K562 (cell line): ENCODE measurements around the gene TTC33. TPM values are rescaled to one million over a fixed set of nuclear protein-coding genes. Genes with fewer than 3 reads are reported as not detected.

Experiments used
- ATAC-seq: fragments of 200-7000 bp; cut with Tn5 transposase; 3 replicates; pipeline ENCODE4 v1.9.1; 2020; ENCODE audit warnings: moderate library complexity
- BruUV-seq: library from RNA; stranded (reverse); fragments of 400-500 nt; replicated peaks from 2 replicates; lab custom pipeline; 2021; lab: Mats Ljungman, UMichigan
- CTCF ChIA-PET: fragments of 300-600 bp; formaldehyde crosslinking; extraction: SDS; loops from one replicate; lab custom pipeline; 2021; ENCODE audit warnings: low intra/inter-chr PET ratio; lab: Yijun Ruan, JAX
- POLR2A ChIA-PET: fragments of 300-600, 350-650 bp; sonication (Branson Sonifier 250); formaldehyde crosslinking; extraction: SDS; loops from one replicate; lab custom pipeline; 2021; ENCODE audit warnings: antibody characterized with exemption, inconsistent platforms; lab: Yijun Ruan, JAX
- DNase-seq, 4 experiments: peaks; one replicate each; pipeline versions ENCODE4 v3.0.0 to v3.0.0-alpha.2; 2011 to 2018; ENCODE audit warnings: low spot score in 3 of 4, mixed read lengths in 3 of 4; ENCODE audit errors: extremely low read depth in 1 of 4
- FAIRE-seq: peaks from 2 replicates; lab custom pipeline; 2011; peaks lifted over from hg19 to GRCh38; lab: Jason Lieb, UNC
- H2AFZ ChIP-seq: 2 replicates; pipeline ENCODE4 v1.6.0; 2011; ENCODE audit warnings: low read depth, low read length, control low read depth, inconsistent platforms
- H3K27ac ChIP-seq: fragments of 200-600 bp; 3 replicates; pipeline ENCODE4 v1.8.0; 2011; ENCODE audit warnings: low read depth, mild to moderate bottlenecking, control low read depth, inconsistent platforms, low read length, moderate library complexity, mixed read lengths; ENCODE audit errors: extremely low read depth
- H3K27me3 ChIP-seq, 2 experiments: fragments of 300-600 bp in 1 of 2; 2 replicates in 1 of 2; 3 replicates in 1 of 2; pipeline versions ENCODE4 v1.6.0 to v1.8.0; 2011; ENCODE audit warnings: inconsistent platforms in 2 of 2, low read length in 2 of 2, mild to moderate bottlenecking in 1 of 2, mixed read lengths in 1 of 2, moderate library complexity in 1 of 2; ENCODE audit not compliant: control insufficient read depth in 2 of 2, insufficient read depth in 2 of 2
- H3K36me3 ChIP-seq: fragments of 300-600 bp; 3 replicates; pipeline ENCODE4 v1.8.0; 2011; ENCODE audit warnings: mild to moderate bottlenecking, low read length, inconsistent platforms; ENCODE audit not compliant: control insufficient read depth, insufficient read depth
- H3K4me1 ChIP-seq, 2 experiments: fragments of 200-600 bp in 1 of 2; replicated peaks in 1 of 2; 2 replicates in 1 of 2; 3 replicates in 1 of 2; pipeline versions ENCODE4 v1.5.1 to v1.8.0; 2011; ENCODE audit warnings: inconsistent platforms in 2 of 2, low read length in 2 of 2, mild to moderate bottlenecking in 1 of 2, mixed read lengths in 1 of 2, moderate library complexity in 1 of 2; ENCODE audit not compliant: control insufficient read depth in 2 of 2, insufficient read depth in 2 of 2
- H3K4me2 ChIP-seq: 2 replicates; pipeline ENCODE4 v1.6.1; 2011; ENCODE audit warnings: low read length, control low read depth, inconsistent platforms, mixed read lengths; ENCODE audit not compliant: insufficient read depth
- H3K4me3 ChIP-seq: fragments of 200-600 bp; sonication (generic), shearing (Covaris generic); 2 replicates; pipeline ENCODE4 v1.5.1; 2016; ENCODE audit warnings: control low read depth, inconsistent platforms
- H3K79me2 ChIP-seq: fragments of 200-600 bp; 3 replicates; pipeline ENCODE4 v1.8.0; 2011; ENCODE audit warnings: low read length, inconsistent platforms; ENCODE audit not compliant: control insufficient read depth, insufficient read depth
- H3K9ac ChIP-seq, 2 experiments: 2 replicates each; pipeline versions ENCODE4 v1.6.0 to v1.6.1; 2011; ENCODE audit warnings: low read depth in 2 of 2, low read length in 2 of 2, control low read depth in 1 of 2, inconsistent platforms in 1 of 2, mild to moderate bottlenecking in 1 of 2, mixed read lengths in 1 of 2; ENCODE audit not compliant: insufficient read depth in 1 of 2
- H3K9me1 ChIP-seq: one replicate; pipeline ENCODE4 v1.6.0; 2011; ENCODE audit warnings: inconsistent platforms, mild to moderate bottlenecking, low read length, moderate library complexity; ENCODE audit not compliant: control insufficient read depth, insufficient read depth
- H3K9me3 ChIP-seq: replicated peaks from 2 replicates; pipeline ENCODE4 v1.5.1; 2011; ENCODE audit warnings: low read depth, low read length, inconsistent platforms; ENCODE audit not compliant: control insufficient read depth, insufficient read depth
- H4K20me1 ChIP-seq: replicated peaks from 2 replicates; pipeline ENCODE4 v1.6.1; 2011; ENCODE audit warnings: low read length, inconsistent platforms, mixed read lengths; ENCODE audit not compliant: control insufficient read depth, insufficient read depth
- HDGF ChIP-seq: fragments of 450-650 bp; IDR thresholded peaks from 2 replicates; pipeline ENCODE4 v1.6.1; 2016
- USF2 ChIP-seq: sonication (generic); formaldehyde crosslinking; IDR thresholded peaks from 2 replicates; pipeline ENCODE4 v1.5.0; 2020; ENCODE audit warnings: missing genetic modification reagents
- WGBS: fragments of 100-300 bp; shearing (Covaris generic); methylation state at CpG from one replicate; pipeline ENCODE4 v1.1.6; 2016; ENCODE audit warnings: low coverage, mixed read lengths; ENCODE audit not compliant: insufficient coverage; ENCODE audit errors: missing lambda C conversion rate; 5-methylcytosine and 5-hydroxymethylcytosine counted together
- in situ Hi-C: fragments of 300-500 bp; cut with MboI; formaldehyde crosslinking; loops from 4 replicates; pipeline ENCODE4 v1.15.0; 2018; ENCODE audit warnings: inconsistent platforms, mixed read lengths
- intact Hi-C: fragments of 100-400 bp; cut with micrococcal nuclease; formaldehyde crosslinking; loops from 2 replicates; pipeline ENCODE4 v1.14.2; 2022
- polyA plus RNA-seq, 8 experiments: library from polyadenylated mRNA; depleted of rRNA in 4 of 8; stranded (reverse) in 5 of 8; unstranded in 3 of 8; fragments of >200 nt; fragmentation: Nextera tagmentation in 2 of 8; fragmentation: Illumina TruSeq in 1 of 8; extraction: Ambion mirVana in 2 of 8; extraction: Trizol in 1 of 8; gene quantifications; 2 replicates each; pipeline versions ENCODE4 v1.2.1 to v1.2.3, GENCODE V29; 2011 to 2014; ENCODE audit warnings: inconsistent platforms in 1 of 8, missing spikeins in 1 of 8
- total RNA-seq, 7 experiments: library from RNA; depleted of rRNA in 6 of 7; stranded (reverse); fragments of >200 nt in 6 of 7; fragmentation: Illumina TruSeq in 2 of 7; extraction: Trizol in 2 of 7; gene quantifications; 2 replicates each; pipeline versions ENCODE4 v1.2.1 to v1.2.3, GENCODE V29; 2011 to 2021; ENCODE audit warnings: low replicate concordance in 1 of 7
- TF ChIP-seq, protein P1 (sequence below): fragments of 450-650 bp; formaldehyde crosslinking; IDR thresholded peaks from 2 replicates; pipeline ENCODE4 v1.4.0; 2020; ENCODE audit warnings: mild to moderate bottlenecking, moderate library complexity
- TF ChIP-seq, protein P2 (sequence below): IDR thresholded peaks from 2 replicates; pipeline ENCODE4 v1.6.1; 2012; ENCODE audit warnings: low read depth, low read length, improper control_type of control experiment, borderline replicate concordance

The TTC33 gene
- total and polyA plus RNA-seq, 9 of the 15 experiments (the other 6 are each of a cell fraction or from before 2014, with no cell fraction given) = 11.5 to 24.9 (median 21.1) TPM

- TF ChIP-seq, protein P1, sequence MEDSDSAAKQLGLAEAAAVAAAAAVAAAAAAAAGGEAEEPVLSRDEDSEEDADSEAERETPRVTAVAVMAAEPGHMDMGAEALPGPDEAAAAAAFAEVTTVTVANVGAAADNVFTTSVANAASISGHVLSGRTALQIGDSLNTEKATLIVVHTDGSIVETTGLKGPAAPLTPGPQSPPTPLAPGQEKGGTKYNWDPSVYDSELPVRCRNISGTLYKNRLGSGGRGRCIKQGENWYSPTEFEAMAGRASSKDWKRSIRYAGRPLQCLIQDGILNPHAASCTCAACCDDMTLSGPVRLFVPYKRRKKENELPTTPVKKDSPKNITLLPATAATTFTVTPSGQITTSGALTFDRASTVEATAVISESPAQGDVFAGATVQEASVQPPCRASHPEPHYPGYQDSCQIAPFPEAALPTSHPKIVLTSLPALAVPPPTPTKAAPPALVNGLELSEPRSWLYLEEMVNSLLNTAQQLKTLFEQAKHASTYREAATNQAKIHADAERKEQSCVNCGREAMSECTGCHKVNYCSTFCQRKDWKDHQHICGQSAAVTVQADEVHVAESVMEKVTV (CRISPR knock-in tag) = no peak
- TF ChIP-seq HDGF = no peak
Measured at GRCh38 chr5:40716590-40716989, 39.2 kb downstream of the TTC33 start (continued).

DNA sequence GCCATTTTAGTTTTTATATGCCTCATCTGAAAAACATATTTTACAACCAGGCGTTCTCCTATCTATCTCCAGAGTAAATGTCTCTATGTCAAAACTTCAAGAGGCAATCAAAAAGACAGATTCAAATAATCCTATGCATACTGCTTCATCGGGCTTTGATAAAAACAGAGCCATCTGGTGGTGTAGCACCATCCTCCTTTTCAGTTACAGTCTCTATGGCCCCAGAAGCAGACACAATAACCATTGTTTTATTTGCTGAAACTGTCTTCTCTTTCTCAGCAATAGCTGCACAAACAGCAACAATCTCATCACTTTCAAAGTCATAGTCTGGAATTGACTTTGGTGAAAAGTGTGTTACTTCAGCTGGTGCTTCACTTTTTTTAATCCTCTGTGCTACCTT lies 39.8 kb downstream of the TTC33 start:
- H3K4me1 ChIP-seq = no peaks in the 10 kb centered on the region
- no peaks in the 10 kb centered on the region for H3K9me1 ChIP-seq
- H3K36me3 ChIP-seq = 0 out of 3 replicates have a peak, but pooled peaks cover 3% of the 10 kb centered on the region
- no peaks in the 10 kb centered on the region for H3K79me2 ChIP-seq
- intact Hi-C loops = no loop called here
- in situ Hi-C loops = no loop called here
- H4K20me1 ChIP-seq = no peaks in the 10 kb centered on the region
- WGBS = 38% methylated on average over 2 of the region's 2 CpGs
- CTCF ChIA-PET = no interaction called here
- H3K4me3 ChIP-seq = no peak overlapping the region
- FAIRE-seq (peak; percentile 49), ATAC-seq (peak; percentile 69), DNase-seq (no peak)
- no peak overlapping the region for H3K4me2 ChIP-seq
- POLR2A ChIA-PET = no interaction called here
- H2AFZ ChIP-seq = no peak overlapping the region
- no peaks in the 10 kb centered on the region for H3K9me3 ChIP-seq
- no peak overlapping the region for H3K27ac ChIP-seq
- H3K27me3 ChIP-seq = no peaks in the 10 kb centered on the region
- BruUV-seq = no TSS peak
- H3K9ac ChIP-seq = no peak overlapping the region
- TF ChIP-seq, protein P2, sequence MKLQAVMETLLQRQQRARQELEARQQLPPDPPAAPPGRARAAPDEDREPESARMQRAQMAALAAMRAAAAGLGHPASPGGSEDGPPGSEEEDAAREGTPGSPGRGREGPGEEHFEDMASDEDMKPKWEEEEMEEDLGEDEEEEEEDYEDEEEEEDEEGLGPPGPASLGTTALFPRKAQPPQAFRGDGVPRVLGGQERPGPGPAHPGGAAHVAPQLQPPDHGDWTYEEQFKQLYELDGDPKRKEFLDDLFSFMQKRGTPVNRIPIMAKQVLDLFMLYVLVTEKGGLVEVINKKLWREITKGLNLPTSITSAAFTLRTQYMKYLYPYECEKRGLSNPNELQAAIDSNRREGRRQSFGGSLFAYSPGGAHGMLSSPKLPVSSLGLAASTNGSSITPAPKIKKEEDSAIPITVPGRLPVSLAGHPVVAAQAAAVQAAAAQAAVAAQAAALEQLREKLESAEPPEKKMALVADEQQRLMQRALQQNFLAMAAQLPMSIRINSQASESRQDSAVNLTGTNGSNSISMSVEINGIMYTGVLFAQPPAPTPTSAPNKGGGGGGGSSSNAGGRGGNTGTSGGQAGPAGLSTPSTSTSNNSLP = 0 out of 2 replicates have a peak, but pooled peaks have one; percentile 40
- no peak for TF ChIP-seq USF2
